ENCODE data around the gene WDR86. TPM values are rescaled to one million over a fixed set of nuclear protein-coding genes. Genes with fewer than 3 reads are reported as not detected.
A peak's percentile ranks its signal among the peaks of the same experiment; 100 is the strongest.

WDR86 gene
- total and polyA plus RNA-seq, 2 of the 4 experiments (the other 2 are of a cell fraction) = not detected

- DNase-seq (no peak), ATAC-seq (ENCODE audit: low read depth) (no peak)
- H3K36me3 ChIP-seq (ENCODE audit: control insufficient read depth, insufficient read depth, low read length) = no peaks in the 10 kb centered on the region
- no TSS peak for BruUV-seq (replicated peaks)
- H3K4ac ChIP-seq (ENCODE audit: low read depth, low read length) = peak overlapping the region; percentile 92
- H2BK5ac ChIP-seq (ENCODE audit: low read depth, low read length, poor library complexity, severe bottlenecking) = peak overlapping the region; percentile 18
- intact Hi-C loops (cut with micrococcal nuclease) = loop anchor here (5.0 kb wide), 1 partner anchor 62 kb away; no protein-coding TSS in a partner anchor
- peak overlapping the region; percentile 38; the same call in 1 of the 2 replicates for H3K14ac ChIP-seq (replicated peaks; ENCODE audit: low read depth, low read length)
- H4K5ac ChIP-seq (ENCODE audit: low read depth, low read length) = peak overlapping the region; percentile 74
- peak overlapping the region; percentile 31; the same call in 1 of the 3 replicates for H2BK15ac ChIP-seq (ENCODE audit: low read depth, low read length)
- dilution Hi-C loops (cut with HindIII; ENCODE audit: low sequenced_read_pairs, unreplicated experiment) = no loop called here
- H3K27me3 ChIP-seq (ENCODE audit: control insufficient read depth, insufficient read depth, low read length) = no peaks in the 10 kb centered on the region
- peak overlapping the region; percentile 19 for H3K9ac ChIP-seq (ENCODE audit: low read depth, low read length)
- H3K23ac ChIP-seq (ENCODE audit: low read depth, low read length) = peak overlapping the region; percentile 47; the same call in 1 of the 2 replicates
- H3K4me1 ChIP-seq (ENCODE audit: control insufficient read depth, insufficient read depth, low read length) = peaks cover 39% of the 10 kb centered on the region
- H3K4me3 ChIP-seq (ENCODE audit: insufficient read depth, low read depth, low read length) = no peak overlapping the region
- H3K18ac ChIP-seq (ENCODE audit: low read depth, low read length) = peak overlapping the region; percentile 43
- H2AK9ac ChIP-seq (replicated peaks; ENCODE audit: low read depth, low read length, poor library complexity) = no peak overlapping the region
- H4K91ac ChIP-seq (ENCODE audit: insufficient read depth, low read depth, low read length) = peak overlapping the region; percentile 84
- peak overlapping the region; percentile 24 to 59; a peak in 3 of 4 replicates for H4K8ac ChIP-seq (ENCODE audit: low read depth in 2 of 2, low read length in 2 of 2)
- no peaks in the 10 kb centered on the region; a peak in 1 of 4 replicates for H3K79me1 ChIP-seq (ENCODE audit: low read depth in 1 of 2, low read length in 2 of 2)
- peaks cover 13% of the 10 kb centered on the region for H3K9me1 ChIP-seq (ENCODE audit: insufficient read depth, low read length)
- peak overlapping the region; percentile 50; the same call in 1 of the 2 replicates for H2BK20ac ChIP-seq (ENCODE audit: low read depth, low read length)
- POLR2A ChIA-PET (ENCODE audit: unreplicated experiment) = no interaction called here
- in situ Hi-C loops (cut with MboI; ENCODE audit: low sequenced_read_pairs) = no loop called here
- TF ChIP-seq CEBPB (IDR thresholded peaks at IDR 0.05; ENCODE audit: low read depth, low read length) (no peak), BHLHE40 (IDR thresholded peaks at IDR 0.05; ENCODE audit: low read depth, low read length) (no peak), ELK1 (IDR thresholded peaks at IDR 0.05; ENCODE audit: borderline replicate concordance, low read depth, low read length) (no peak), CTCF (conservative IDR thresholded peaks at IDR 0.05; ENCODE audit: low read depth, low read length) (no peak), MXI1 (IDR thresholded peaks at IDR 0.05; ENCODE audit: borderline replicate concordance, low read depth, low read length) (no peak), NFE2L2 (IDR thresholded peaks at IDR 0.05; ENCODE audit: low read depth, low read length) (no peak), USF2 (IDR thresholded peaks at IDR 0.05; ENCODE audit: low read depth, low read length) (no peak), RCOR1 (IDR thresholded peaks at IDR 0.05; ENCODE audit: insufficient replicate concordance, low read length) (no peak), SMC3 (IDR thresholded peaks at IDR 0.05; ENCODE audit: low read depth, low read length) (no peak), RAD21 (IDR thresholded peaks at IDR 0.05; ENCODE audit: low read length) (no peak), POLR2A (IDR thresholded peaks at IDR 0.05; ENCODE audit: low read depth, low read length) (no peak)
- peak overlapping the region; percentile 95 for H2BK120ac ChIP-seq (ENCODE audit: low read depth, low read length)
- WGBS, 2 experiments (ENCODE audit: extremely low coverage in 2 of 2, insufficient read length in 1 of 2) = 90% methylated on average over 2 of the region's 5 CpGs; no CpG with 5 or more reads in 1 of the 2 experiments
- H2AK5ac ChIP-seq (ENCODE audit: low read depth, low read length) = peak overlapping the region; percentile 69; the same call in 1 of the 2 replicates
- peak overlapping the region; percentile 36; the same call in 1 of the 2 replicates for H3K27ac ChIP-seq (ENCODE audit: insufficient read depth, low read length)
- peaks cover 5% of the 10 kb centered on the region; the same call in 1 of the 2 replicates for H4K20me1 ChIP-seq (ENCODE audit: insufficient read depth, low read length)
- H3K56ac ChIP-seq (ENCODE audit: extremely low read depth, insufficient read depth, low read length) = no peak overlapping the region
- H3K4me2 ChIP-seq (ENCODE audit: low read depth, low read length) = no peak overlapping the region
- no peaks in the 10 kb centered on the region for H3K9me3 ChIP-seq (ENCODE audit: control insufficient read depth, insufficient read depth, low read length)
- peak overlapping the region; percentile 25 for H2AFZ ChIP-seq (replicated peaks; ENCODE audit: low read length, poor library complexity)
- CTCF ChIA-PET = no interaction called here
Observed at GRCh38 chr7:151429237-151429559, 19.4 kb upstream of the WDR86 start.
